Stimulated activated CD8-positive, alpha-beta memory T cell treated with anti-CD3 and anti-CD28 coated beads, Interleukin-15, amount 100 ng/mL, for 48 hours (primary cell): ENCODE measurements around the gene MAVS.
"Not testable (repeated sequence)": the region's sequence is repeated elsewhere in the genome, so short reads cannot be mapped to it uniquely, and the experiment has no call there.

ENCODE experiments used
- DNase-seq, 2 donors: peaks; one replicate each; pipeline ENCODE4 v3.0.0-alpha.2; 2020; ENCODE audit warnings: low read depth in 2 of 2

The MAVS gene

GRCh38 chr20:3854462-3854871, 7.8 kb downstream of the MAVS start:
- no peak for DNase-seq

- no peak for DNase-seq
Measured at GRCh38 chr20:3857405-3857804, 10.8 kb downstream of the MAVS start.

DNA sequence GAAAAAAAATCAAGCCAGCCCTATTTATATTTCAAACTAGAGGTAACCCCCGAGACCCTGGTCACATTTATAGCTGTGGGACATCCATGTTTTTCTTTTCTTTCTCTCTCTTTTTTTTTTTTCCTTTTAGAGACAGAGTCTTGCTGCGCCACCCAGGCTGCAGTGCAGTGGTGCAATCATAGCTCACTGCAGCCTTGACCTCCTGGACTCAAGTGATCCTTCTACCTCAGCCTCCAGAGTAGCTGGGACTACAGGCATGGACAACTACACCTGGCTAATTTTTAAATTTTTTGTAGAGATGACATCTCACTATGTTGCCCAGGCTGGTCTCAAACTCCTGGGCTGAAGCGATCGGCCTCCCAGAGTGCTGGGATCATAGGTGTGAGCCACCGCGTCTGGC, 12.1 kb downstream of the MAVS start:
- no peak for DNase-seq

GRCh38 chr20:3861191-3861590, 14.6 kb downstream of the MAVS start:
- no peak for DNase-seq

DNA sequence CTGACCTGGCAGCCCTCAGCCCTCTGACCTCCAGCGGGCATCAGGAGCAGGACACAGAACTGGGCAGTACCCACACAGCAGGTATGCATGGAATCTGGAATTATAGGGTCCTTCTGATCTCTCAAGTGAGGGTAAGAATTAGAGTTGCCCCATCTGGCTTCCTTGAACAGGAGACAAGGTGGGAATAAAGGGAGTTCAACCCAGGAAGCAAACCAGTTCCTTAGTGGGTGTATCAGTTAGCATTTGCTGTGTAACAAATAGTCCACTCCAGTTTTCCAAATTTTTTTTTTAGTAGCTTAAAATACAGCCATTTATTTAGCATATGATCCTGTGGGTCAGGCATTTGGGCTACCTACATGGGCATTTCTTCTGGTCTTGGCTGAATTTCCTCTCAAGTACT, 15.7 kb downstream of the MAVS start:
- DNase-seq: no peak

DNA sequence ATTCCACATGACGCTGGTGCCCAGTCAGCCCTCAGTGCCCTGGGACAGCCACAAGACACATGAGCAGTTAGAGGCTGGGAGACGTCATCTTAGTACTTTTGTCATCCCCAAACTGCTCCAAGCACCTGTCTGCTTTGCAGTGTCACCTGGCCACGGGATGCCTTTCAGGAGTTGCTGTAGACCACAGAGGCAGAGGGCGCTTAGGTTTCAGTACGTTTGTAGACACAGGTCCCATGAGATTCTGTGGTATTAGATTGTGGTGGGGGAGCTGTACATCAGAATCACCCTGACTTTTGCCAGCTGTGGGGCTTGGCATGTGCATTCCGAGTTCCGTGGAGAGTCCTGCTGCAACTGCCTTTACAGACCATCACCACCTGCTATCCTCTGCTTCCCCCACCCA, 16.7 kb downstream of the MAVS start:
- DNase-seq: no peak

- DNase-seq: no peak
Measured at GRCh38 chr20:3864518-3864917, 17.9 kb downstream of the MAVS start.

GRCh38 chr20:3865152-3865886, 18.7 kb downstream of the MAVS start:
- no peak for DNase-seq

DNA sequence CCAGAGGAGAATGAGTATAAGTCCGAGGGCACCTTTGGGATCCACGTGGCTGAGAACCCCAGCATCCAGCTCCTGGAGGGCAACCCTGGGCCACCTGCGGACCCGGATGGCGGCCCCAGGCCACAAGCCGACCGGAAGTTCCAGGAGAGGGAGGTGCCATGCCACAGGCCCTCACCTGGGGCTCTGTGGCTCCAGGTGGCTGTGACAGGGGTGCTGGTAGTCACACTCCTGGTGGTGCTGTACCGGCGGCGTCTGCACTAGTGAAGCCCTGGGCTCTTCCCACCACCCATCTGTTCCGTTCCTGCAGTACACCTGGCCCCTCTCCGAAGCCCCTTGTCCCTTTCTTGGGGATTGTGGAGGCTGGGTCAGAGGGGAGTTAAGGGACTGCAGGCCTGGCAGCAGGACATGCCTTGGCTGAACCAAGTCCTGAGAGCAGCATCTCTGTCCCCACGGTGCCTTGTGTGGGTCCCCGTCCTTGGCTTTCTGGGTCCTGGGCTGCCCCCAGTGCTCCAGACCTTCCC, 19.3 kb downstream of the MAVS start:
- DNase-seq: no peak

GRCh38 chr20:3866464-3866863, 19.8 kb downstream of the MAVS start:
- no peak for DNase-seq

DNA sequence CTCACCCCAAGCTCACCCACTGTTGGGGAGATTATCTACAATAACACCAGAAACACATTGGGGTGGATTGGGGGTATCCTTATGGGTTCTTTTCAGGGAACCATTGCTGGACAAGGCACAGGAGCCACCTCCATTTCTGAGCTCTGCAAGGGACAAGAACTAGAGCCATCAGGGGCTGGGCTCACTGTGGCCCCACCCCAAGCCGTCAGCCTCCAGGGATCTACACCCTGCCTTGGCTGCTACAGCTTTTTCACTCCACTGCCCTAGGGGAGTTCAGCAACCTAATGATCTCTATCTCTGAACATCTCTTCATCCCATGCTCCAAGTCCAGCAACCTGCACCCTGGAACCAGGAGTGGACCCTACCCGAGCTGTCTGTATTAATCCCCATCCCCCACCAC, 21.2 kb downstream of the MAVS start:
- no peak for DNase-seq

DNA sequence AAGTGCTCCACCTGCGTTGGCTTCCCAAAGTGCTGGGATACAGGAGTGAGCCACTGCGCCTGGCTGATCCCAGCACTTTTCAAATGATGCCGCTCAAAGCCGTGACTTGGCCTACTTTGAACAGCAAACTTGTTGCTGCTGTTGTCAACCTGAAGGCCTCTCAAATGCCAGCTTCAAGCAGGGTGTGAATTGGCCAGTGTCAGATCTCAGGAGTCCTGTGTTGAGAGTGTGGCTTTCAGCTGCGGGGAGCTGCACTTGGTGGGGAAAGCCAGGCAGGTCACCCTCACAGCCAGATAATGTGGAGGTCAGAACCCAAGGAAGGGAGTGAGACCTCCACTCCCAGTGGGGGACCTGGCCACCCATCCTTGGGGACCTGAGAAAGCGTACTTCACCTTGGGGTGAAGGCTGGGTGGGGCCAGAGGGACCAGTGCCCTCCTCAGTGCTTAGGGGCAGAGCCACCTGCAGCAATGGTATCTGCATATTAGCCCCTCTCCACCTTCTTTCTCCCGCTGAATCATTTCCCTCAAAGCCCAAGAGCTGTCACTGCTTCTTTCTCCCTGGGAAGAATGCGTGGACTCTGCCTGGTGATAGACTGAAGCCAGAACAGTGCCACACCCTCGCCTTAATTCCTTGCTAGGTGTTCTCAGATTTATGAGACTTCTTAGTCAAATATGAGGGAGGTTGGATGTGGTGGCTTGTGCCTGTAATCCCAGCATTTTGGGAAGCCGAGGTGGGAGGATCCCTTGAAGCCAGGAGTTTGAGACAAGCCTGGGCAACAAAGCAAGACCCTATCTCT, 23.4 kb downstream of the MAVS start:
- no peak for DNase-seq

GRCh38 chr20:3871550-3872265, 25.1 kb downstream of the MAVS start:
- no peak for DNase-seq

DNA sequence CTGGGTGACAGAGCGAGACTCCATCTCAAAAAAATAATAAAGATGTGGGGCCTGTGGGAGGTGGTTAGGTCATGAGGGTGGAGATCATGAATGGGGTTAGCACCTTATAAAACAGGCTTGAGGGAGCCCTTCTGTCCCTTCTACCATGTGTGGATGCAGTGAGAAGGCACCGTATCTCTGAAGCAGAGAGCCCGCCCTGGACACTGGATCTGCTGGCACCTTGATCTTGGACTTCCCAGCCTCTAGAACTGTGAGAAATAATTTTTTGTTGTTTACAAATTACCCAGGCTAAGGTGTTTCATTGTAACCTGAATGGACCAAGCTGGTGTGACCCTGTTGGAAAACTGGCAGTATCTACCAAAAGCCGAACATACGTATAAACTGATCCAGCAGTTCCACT, 26.9 kb downstream of the MAVS start:
- DNase-seq: no peak

GRCh38 chr20:3874194-3874844, 27.7 kb downstream of the MAVS start:
- no peak for DNase-seq

GRCh38 chr20:3875378-3875974, 28.8 kb downstream of the MAVS start:
- DNase-seq: no peak

GRCh38 chr20:3876000-3876399, 29.4 kb downstream of the MAVS start:
- no peak for DNase-seq

DNA sequence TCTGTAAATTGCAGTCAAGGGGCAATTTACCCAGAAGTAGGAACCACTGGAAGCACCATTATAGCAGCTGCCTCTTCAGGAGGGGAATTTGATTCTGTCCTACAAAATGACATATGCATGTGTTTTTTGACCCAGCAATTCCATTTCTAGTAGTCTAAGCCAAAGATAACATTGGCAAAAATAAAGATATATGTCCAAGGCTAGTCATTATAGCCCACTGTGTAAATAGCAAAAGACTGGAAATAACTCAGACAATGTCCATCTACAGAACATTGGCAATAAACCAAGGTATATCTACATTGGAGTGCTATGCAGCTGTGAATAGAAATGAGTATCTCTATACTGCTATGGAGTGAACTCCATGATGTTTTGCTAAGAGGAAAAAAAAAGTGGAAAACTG, 30.0 kb downstream of the MAVS start:
- DNase-seq: no peak

DNA sequence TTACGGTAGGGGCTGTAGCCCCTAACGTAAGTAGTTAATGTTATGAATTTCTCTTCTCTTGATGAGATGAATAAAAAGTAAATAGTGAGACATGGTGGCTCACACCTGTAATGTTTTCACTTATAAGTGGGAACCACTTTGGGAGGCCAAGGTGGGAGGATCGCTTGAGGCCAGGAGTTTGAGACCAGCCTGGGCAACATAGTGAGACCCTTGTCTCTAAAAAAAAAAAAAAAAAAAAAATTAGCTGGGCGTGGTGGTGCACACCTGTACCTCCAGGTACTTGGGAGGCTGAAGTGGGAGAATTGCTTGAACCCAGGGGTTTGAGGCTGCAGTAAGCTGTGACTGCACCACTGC, 32.3 kb downstream of the MAVS start:
- not testable (repeated sequence) for DNase-seq

GRCh38 chr20:3885715-3886114, 39.1 kb downstream of the MAVS start:
- DNase-seq: no peak

DNA sequence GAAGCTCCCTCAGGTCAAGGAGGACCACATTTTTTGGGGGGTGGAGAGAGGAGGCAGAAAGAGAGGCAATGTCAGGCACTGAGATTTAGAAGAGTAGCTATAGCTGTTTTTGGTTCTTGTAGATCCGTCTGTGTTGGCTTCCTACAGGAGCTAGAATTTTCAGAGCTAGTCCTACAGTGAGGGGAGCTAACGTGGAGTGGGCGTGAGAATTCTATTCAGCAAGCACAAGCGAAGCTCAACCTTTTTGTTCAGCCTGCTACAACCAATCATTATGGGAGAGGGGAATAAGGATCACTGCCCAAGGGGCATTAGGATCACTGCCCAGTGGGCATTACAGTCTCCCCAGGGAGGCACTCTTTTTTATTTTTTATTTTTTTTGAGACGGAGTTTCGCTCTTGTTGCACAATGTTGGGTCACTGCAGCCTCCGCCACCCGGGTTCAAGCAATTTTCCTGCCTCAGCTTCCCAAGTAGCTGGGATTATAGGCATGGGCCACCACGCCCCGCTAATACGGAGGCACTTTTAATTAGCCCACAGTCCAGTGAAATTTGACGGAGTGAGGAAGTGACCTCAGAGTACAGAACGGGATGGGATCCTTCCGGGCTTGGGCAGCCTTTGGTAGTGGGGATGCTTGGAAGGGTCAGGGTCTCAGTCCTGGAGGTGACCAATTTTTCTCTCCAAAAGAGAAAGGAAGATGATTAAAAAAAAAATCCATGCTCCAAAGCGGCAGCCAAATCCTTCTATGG, 41.4 kb downstream of the MAVS start:
- no peak for DNase-seq
